Measurements from ENCODE around the gene HLA-DRB5.

DNA sequence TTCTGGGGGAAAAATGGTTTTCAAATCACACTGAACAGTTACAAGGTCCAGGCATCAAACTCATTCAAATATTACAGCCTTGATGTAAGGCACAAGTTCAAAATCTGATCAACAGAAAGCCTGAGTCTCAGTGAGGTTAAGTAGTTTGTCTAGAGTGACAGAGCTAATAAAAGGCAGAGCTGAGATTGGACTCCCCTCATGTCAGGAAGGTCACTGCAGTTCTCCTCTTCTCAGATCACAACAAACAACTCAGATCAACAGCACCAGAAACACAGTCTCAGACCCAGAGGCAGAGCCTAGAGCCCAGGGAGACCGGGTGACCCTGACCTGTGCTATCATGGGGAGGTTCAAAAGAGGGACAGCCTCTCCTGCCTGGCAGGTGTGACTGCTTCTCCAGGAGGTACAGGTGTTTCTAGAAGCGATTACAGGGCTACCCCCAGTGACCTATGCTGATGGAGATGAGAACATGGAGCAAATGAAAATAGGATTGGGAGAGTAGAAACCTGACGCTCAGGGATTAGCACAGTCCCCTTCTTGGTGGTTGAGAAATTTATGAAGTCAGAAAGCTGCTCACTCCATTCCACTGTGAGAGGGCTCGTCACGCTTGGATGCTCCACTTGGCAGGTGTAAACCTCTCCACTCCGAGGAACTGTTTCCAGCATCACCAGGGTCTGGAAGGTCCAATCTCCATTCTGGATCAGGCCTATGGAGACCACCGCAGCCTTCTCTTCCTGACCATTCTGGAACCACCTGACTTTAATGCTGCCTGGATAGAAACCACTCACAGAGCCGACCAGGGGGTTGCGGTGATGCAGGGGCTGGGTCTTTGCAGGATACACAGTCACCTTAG is 24.3 kb upstream of the HLA-DRB5 start:
- TF ChIP-seq, protein P1, sequence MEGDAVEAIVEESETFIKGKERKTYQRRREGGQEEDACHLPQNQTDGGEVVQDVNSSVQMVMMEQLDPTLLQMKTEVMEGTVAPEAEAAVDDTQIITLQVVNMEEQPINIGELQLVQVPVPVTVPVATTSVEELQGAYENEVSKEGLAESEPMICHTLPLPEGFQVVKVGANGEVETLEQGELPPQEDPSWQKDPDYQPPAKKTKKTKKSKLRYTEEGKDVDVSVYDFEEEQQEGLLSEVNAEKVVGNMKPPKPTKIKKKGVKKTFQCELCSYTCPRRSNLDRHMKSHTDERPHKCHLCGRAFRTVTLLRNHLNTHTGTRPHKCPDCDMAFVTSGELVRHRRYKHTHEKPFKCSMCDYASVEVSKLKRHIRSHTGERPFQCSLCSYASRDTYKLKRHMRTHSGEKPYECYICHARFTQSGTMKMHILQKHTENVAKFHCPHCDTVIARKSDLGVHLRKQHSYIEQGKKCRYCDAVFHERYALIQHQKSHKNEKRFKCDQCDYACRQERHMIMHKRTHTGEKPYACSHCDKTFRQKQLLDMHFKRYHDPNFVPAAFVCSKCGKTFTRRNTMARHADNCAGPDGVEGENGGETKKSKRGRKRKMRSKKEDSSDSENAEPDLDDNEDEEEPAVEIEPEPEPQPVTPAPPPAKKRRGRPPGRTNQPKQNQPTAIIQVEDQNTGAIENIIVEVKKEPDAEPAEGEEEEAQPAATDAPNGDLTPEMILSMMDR (IDR thresholded peaks at IDR 0.05; ENCODE audit: low read length): no peak
- TF ChIP-seq EZH2 (optimal IDR thresholded peaks at IDR 0.05; ENCODE audit: low read depth, low read length) (no peak), EZH2phosphoT487 (IDR thresholded peaks at IDR 0.05; ENCODE audit: low read length) (no peak)

Data from MM.1S (cell line).